Prostate gland (tissue), 2 donors: ENCODE measurements around the gene PASK. TPM values are rescaled to one million over a fixed set of nuclear protein-coding genes. Genes with fewer than 3 reads are reported as not detected.

ENCODE experiments used
- DNase-seq: peaks from one replicate; pipeline ENCODE4 v3.0.0-alpha.2; 2019; ENCODE audit warnings: low spot score
- H3K27ac ChIP-seq, 2 donors: fragments of 200-600 bp; sonication (generic); 2 replicates each; pipeline ENCODE4 v1.5.1; 2017 to 2019
- H3K27me3 ChIP-seq: fragments of 200-600 bp; sonication (generic); replicated peaks from 2 replicates; pipeline ENCODE4 v1.5.1; 2019; ENCODE audit not compliant: insufficient read depth
- H3K36me3 ChIP-seq, 2 donors: fragments of 200-600 bp; sonication (generic); 1 replicate in 1 of 2; 2 replicates in 1 of 2; pipeline versions ENCODE4 v1.5.1 to v1.8.1; 2017 to 2019
- H3K4me1 ChIP-seq: fragments of 200-600 bp; sonication (generic); replicated peaks from 2 replicates; pipeline ENCODE4 v1.5.1; 2019
- H3K4me3 ChIP-seq, 2 donors: fragments of 200-600 bp; sonication (generic); 2 replicates each; pipeline ENCODE4 v1.5.1; 2017 to 2019
- H3K9me3 ChIP-seq: fragments of 200-600 bp; sonication (generic); 2 replicates; pipeline ENCODE4 v1.5.1; 2017
- POLR2A ChIP-seq: fragments of 450-650 bp; IDR thresholded peaks from one replicate; pipeline ENCODE4 v1.6.1; 2016; ENCODE audit warnings: antibody characterized with exemption, mild to moderate bottlenecking
- POLR2AphosphoS5 ChIP-seq: sonication (generic); formaldehyde crosslinking; IDR thresholded peaks from one replicate; pipeline ENCODE4 v1.6.1; 2017; ENCODE audit warnings: antibody characterized with exemption
- WGBS: methylation state at CpG from one replicate; pipeline ENCODE4 v1.1.5; 2018; 5-methylcytosine and 5-hydroxymethylcytosine counted together
- intact Hi-C: fragments of 100-400 bp; cut with DNase I; formaldehyde crosslinking; loops from one replicate; pipeline ENCODE4 v1.14.2; 2022
- total RNA-seq, 2 donors: library from RNA; depleted of rRNA; stranded (reverse); fragments of >200 nt; gene quantifications; one replicate each; pipeline ENCODE4 v1.1.0, GENCODE V29; 2016
- TF ChIP-seq, protein P1 (sequence below), 4 experiments: fragments of 200-600 bp in 2 of 4; fragments of 450-650 bp in 2 of 4; sonication (generic) in 2 of 4; IDR thresholded peaks; 1 replicate in 3 of 4; 2 replicates in 1 of 4; pipeline ENCODE4 v1.5.1; 2016 to 2019; ENCODE audit warnings: antibody characterized with exemption in 4 of 4, mild to moderate bottlenecking in 2 of 4, moderate library complexity in 2 of 4

The PASK gene
- total RNA-seq, 2 donors from 2014 or later = 49.2 to 200 TPM

DNA sequence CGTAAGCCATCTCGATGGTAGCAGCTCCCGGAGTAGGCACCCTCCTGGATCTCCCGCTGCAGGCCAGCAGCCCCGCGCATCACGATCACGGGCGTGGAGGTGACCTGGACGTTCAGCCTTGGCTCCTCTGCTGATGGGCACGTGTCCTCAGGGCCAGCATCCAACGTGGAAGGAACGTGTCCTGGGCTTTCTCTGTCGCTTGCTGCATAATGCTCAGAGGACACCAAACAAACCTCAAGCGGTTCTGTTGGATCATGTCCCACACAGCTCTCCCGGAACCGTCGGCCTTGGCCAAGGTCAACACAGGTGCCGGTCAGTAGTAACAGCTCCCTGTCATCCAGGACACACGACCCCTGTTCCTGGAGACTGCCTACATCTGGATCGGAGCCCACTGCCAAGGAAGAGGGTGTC lies 23.1 kb downstream of the PASK start:
- Histone ChIP-seq H3K4me3 (no peak overlapping the region), H3K9me3 (no peaks in the 10 kb centered on the region), H3K36me3 (no peaks in the 10 kb centered on the region), H3K4me1 (peaks cover 4% of the 10 kb centered on the region), H3K27me3 (no peaks in the 10 kb centered on the region), H3K27ac (peak overlapping the region in 1 of 2 donors; percentile 43)
- intact Hi-C loops = no loop called here
- no peak for DNase-seq
- TF ChIP-seq POLR2AphosphoS5 = peak; percentile 14
- TF ChIP-seq POLR2A = no peak
- 76% methylated on average over 21 of the region's 21 CpGs for whole genome bisulfite sequencing

DNA sequence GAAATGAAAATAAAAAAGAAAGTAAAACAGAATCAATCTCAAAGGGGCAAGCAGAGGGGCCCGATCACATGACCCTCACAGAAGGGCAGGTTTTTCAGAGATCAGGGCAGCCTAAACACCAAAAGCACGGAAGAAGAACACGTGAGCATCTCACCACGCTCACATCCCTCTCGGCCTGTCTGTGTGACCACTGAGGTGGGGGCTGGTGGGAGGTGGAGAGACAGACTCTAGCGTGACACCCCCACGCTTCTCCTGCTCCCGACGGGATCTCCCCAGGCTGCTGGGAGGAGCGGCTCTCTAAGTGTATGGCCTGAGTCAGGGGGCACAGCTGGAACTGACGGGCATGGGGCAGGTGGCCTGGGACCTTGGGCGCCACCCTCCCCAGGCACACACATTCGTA lies 23.6 kb downstream of the PASK start:
- 94% methylated on average over 13 of the region's 13 CpGs for WGBS
- no peak for DNase-seq
- TF ChIP-seq POLR2AphosphoS5 (no peak), POLR2A (no peak)
- TF ChIP-seq, protein P1, sequence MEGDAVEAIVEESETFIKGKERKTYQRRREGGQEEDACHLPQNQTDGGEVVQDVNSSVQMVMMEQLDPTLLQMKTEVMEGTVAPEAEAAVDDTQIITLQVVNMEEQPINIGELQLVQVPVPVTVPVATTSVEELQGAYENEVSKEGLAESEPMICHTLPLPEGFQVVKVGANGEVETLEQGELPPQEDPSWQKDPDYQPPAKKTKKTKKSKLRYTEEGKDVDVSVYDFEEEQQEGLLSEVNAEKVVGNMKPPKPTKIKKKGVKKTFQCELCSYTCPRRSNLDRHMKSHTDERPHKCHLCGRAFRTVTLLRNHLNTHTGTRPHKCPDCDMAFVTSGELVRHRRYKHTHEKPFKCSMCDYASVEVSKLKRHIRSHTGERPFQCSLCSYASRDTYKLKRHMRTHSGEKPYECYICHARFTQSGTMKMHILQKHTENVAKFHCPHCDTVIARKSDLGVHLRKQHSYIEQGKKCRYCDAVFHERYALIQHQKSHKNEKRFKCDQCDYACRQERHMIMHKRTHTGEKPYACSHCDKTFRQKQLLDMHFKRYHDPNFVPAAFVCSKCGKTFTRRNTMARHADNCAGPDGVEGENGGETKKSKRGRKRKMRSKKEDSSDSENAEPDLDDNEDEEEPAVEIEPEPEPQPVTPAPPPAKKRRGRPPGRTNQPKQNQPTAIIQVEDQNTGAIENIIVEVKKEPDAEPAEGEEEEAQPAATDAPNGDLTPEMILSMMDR (IDR thresholded peaks at IDR 0.05) = no peak

GRCh38 chr2:241123816-241124536 lies 25.3 kb downstream of the PASK start:
- Histone ChIP-seq H3K36me3 (no peaks in the 10 kb centered on the region), H3K27me3 (no peaks in the 10 kb centered on the region), H3K4me3 (no peak overlapping the region), H3K4me1 (peaks cover 4% of the 10 kb centered on the region), H3K9me3 (no peaks in the 10 kb centered on the region), H3K27ac (peak overlapping the region; percentile 44 to 52)
- peak; percentile 88 for DNase-seq
- intact Hi-C loops = no loop called here
- whole genome bisulfite sequencing = 59% methylated on average over 16 of the region's 16 CpGs
- TF ChIP-seq, protein P1 (IDR thresholded peaks at IDR 0.05) = peak in 1 of 4 experiments; percentile 28
- TF ChIP-seq POLR2A (no peak), POLR2AphosphoS5 (peak; percentile 84)

More for the DNA sequence above, 23.6 kb downstream of the PASK start:
- Histone ChIP-seq H3K27me3 (no peaks in the 10 kb centered on the region), H3K9me3 (no peaks in the 10 kb centered on the region), H3K27ac (peak overlapping the region in 1 of 2 donors; percentile 43), H3K4me1 (peaks cover 4% of the 10 kb centered on the region), H3K36me3 (no peaks in the 10 kb centered on the region), H3K4me3 (no peak overlapping the region)
- intact Hi-C loops = no loop called here

GRCh38 chr2:241122376-241123002 lies 26.8 kb downstream of the PASK start:
- no peak for TF ChIP-seq POLR2AphosphoS5
- TF ChIP-seq POLR2A = no peak
- TF ChIP-seq, protein P1 (IDR thresholded peaks at IDR 0.05) = no peak
- Histone ChIP-seq H3K27ac (no peak overlapping the region), H3K36me3 (no peaks in the 10 kb centered on the region), H3K9me3 (no peaks in the 10 kb centered on the region), H3K27me3 (no peaks in the 10 kb centered on the region), H3K4me3 (no peak overlapping the region), H3K4me1 (peaks cover 4% of the 10 kb centered on the region)
- no peak for DNase-seq
- intact Hi-C loops = no loop called here
- WGBS = 91% methylated on average over 18 of the region's 19 CpGs

DNA sequence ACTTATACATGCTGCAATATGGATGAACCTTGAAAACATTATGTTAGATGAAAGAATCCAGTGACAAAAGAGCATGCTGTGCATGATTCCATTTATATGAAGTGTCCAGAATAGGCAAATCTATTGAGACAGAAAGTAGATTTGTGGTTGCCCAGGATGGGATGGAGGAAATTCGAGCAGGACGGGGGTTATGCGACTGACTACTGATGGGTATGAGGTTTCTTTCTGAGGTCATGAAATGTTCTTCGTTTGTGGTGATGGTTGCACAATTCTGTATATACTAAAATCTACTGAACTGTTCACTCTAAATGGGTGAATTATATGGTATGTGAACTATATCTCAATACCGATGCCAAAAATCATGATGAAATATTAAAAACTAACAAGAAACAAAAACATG lies 28.3 kb downstream of the PASK start:
- H3K36me3 ChIP-seq = no peaks in the 10 kb centered on the region
- H3K4me3 ChIP-seq = no peak overlapping the region
- H3K27ac ChIP-seq = no peak overlapping the region
- H3K27me3 ChIP-seq = no peaks in the 10 kb centered on the region
- WGBS = 93% methylated on average over 5 of the region's 5 CpGs
- no peaks in the 10 kb centered on the region for H3K9me3 ChIP-seq
- H3K4me1 ChIP-seq = peaks cover 4% of the 10 kb centered on the region
- intact Hi-C loops = no loop called here
- no peak for TF ChIP-seq POLR2AphosphoS5
- no peak for TF ChIP-seq POLR2A
- TF ChIP-seq, protein P1 (IDR thresholded peaks at IDR 0.05) = no peak
- no peak for DNase-seq
